GM23338 (cell line): ENCODE data around the gene TLR5. TPM values are rescaled to one million over a fixed set of nuclear protein-coding genes. Genes with fewer than 3 reads are reported as not detected.

Experiments used
- ATAC-seq: fragments of 200-7000 bp; cut with Tn5 transposase; 3 replicates; pipeline ENCODE4 v1.9.1; 2020
- DNase-seq: peaks from one replicate; pipeline ENCODE4 v3.0.0-alpha.2; 2015; ENCODE audit warnings: low spot score
- H2AFZ ChIP-seq: fragments of 200-600 bp; sonication (generic); 2 replicates; pipeline ENCODE4 v1.8.0; 2016; ENCODE audit warnings: antibody characterized with exemption, mild to moderate bottlenecking, moderate library complexity
- H3F3A ChIP-seq: fragments of 200-600 bp; sonication (generic); replicated peaks from 2 replicates; pipeline ENCODE4 v1.8.0; 2017; ENCODE audit warnings: antibody characterized with exemption, mixed run types, low read depth
- H3K27ac ChIP-seq: fragments of 200-600 bp; sonication (generic); 2 replicates; pipeline ENCODE4 v1.6.1; 2016; ENCODE audit warnings: low read depth
- H3K27me3 ChIP-seq: fragments of 200-600 bp; sonication (generic); 2 replicates; pipeline ENCODE4 v1.8.0; 2016; ENCODE audit warnings: mild to moderate bottlenecking, mixed run types, moderate library complexity; ENCODE audit not compliant: insufficient read depth
- H3K36me3 ChIP-seq: fragments of 200-600 bp; sonication (generic); 2 replicates; pipeline ENCODE4 v1.8.0; 2016; ENCODE audit warnings: mild to moderate bottlenecking; ENCODE audit not compliant: insufficient read depth
- H3K4me1 ChIP-seq: fragments of 200-600 bp; sonication (generic); 2 replicates; pipeline ENCODE4 v1.8.0; 2016; ENCODE audit warnings: mild to moderate bottlenecking, moderate library complexity; ENCODE audit not compliant: insufficient read depth
- H3K4me2 ChIP-seq: fragments of 200-600 bp; sonication (generic); 2 replicates; pipeline ENCODE4 v1.7.1; 2017; ENCODE audit warnings: mixed run types
- H3K4me3 ChIP-seq: fragments of 200-600 bp; sonication (generic); 2 replicates; pipeline ENCODE4 v1.6.1; 2016; ENCODE audit warnings: mixed run types
- H3K79me2 ChIP-seq: fragments of 200-600 bp; sonication (generic); replicated peaks from 2 replicates; pipeline ENCODE4 v1.8.0; 2017; ENCODE audit warnings: mild to moderate bottlenecking; ENCODE audit not compliant: insufficient read depth
- H3K9me2 ChIP-seq: fragments of 200-600 bp; sonication (generic); 2 replicates; pipeline ENCODE4 v1.8.0; 2017; ENCODE audit not compliant: insufficient read depth
- H4K20me1 ChIP-seq: fragments of 200-600 bp; sonication (generic); replicated peaks from 2 replicates; pipeline ENCODE4 v1.8.0; 2017; ENCODE audit warnings: mild to moderate bottlenecking; ENCODE audit not compliant: insufficient read depth
- H3K27ac Mint-ChIP-seq: 2 replicates; pipeline ENCODE4 v1.8.0; 2020; ENCODE audit warnings: inconsistent platforms, mild to moderate bottlenecking, moderate library complexity, mixed read lengths
- H3K27me3 Mint-ChIP-seq: 3 replicates; pipeline ENCODE4 v1.8.0; 2022; ENCODE audit warnings: low read depth, mild to moderate bottlenecking, moderate library complexity, mixed read lengths, inconsistent platforms; ENCODE audit not compliant: insufficient read depth, poor library complexity
- H3K36me3 Mint-ChIP-seq: 3 replicates; pipeline ENCODE4 v1.8.0; 2021; ENCODE audit warnings: low read depth, mild to moderate bottlenecking, inconsistent platforms, moderate library complexity, mixed read lengths
- H3K4me1 Mint-ChIP-seq: 3 replicates; pipeline ENCODE4 v1.8.0; 2020; ENCODE audit warnings: mild to moderate bottlenecking, inconsistent platforms, mixed read lengths
- H3K4me3 Mint-ChIP-seq: 3 replicates; pipeline ENCODE4 v1.8.0; 2021; ENCODE audit warnings: moderate library complexity, mild to moderate bottlenecking, inconsistent platforms, mixed read lengths
- H3K9me3 Mint-ChIP-seq: 3 replicates; pipeline ENCODE4 v1.8.0; 2020; ENCODE audit warnings: moderate library complexity, mild to moderate bottlenecking, inconsistent platforms, mixed read lengths
- CREB1 ChIP-seq: fragments of 250-450 bp; sonication (Bioruptor Pico); IDR thresholded peaks from 2 replicates; pipeline ENCODE4 v1.5.0; 2020; ENCODE audit warnings: low read depth, mild to moderate bottlenecking, moderate library complexity
- EZH2 ChIP-seq: fragments of 200-600 bp; sonication (generic); IDR thresholded peaks from one replicate; pipeline ENCODE4 v1.8.0; 2017; ENCODE audit warnings: antibody characterized with exemption, mild to moderate bottlenecking, low read depth; ENCODE audit not compliant: unreplicated experiment
- EZH2phosphoT487 ChIP-seq: fragments of 200-600 bp; sonication (generic); IDR thresholded peaks from one replicate; pipeline ENCODE4 v1.8.1; 2018; ENCODE audit warnings: antibody characterized with exemption; ENCODE audit not compliant: unreplicated experiment
- JUNB ChIP-seq: IDR thresholded peaks from one replicate; pipeline ENCODE4 v1.6.1; 2016; ENCODE audit warnings: antibody characterized with exemption; ENCODE audit not compliant: unreplicated experiment
- NANOG ChIP-seq: IDR thresholded peaks from 2 replicates; pipeline ENCODE4 v1.6.1; 2016; ENCODE audit warnings: antibody characterized with exemption, borderline replicate concordance
- POLR2AphosphoS5 ChIP-seq: IDR thresholded peaks from 2 replicates; pipeline ENCODE4 v1.6.1; 2016; ENCODE audit warnings: antibody characterized with exemption, low read depth
- STAT1 ChIP-seq: IDR thresholded peaks from one replicate; pipeline ENCODE4 v1.6.1; 2016; ENCODE audit warnings: antibody characterized with exemption; ENCODE audit not compliant: unreplicated experiment
- ZNF114 ChIP-seq: fragments of 250-450 bp; sonication (Bioruptor Pico); IDR thresholded peaks from 2 replicates; pipeline ENCODE4 v1.5.0; 2020; ENCODE audit warnings: mild to moderate bottlenecking, moderate library complexity
- ZNF331 ChIP-seq: fragments of 250-450 bp; sonication (Bioruptor Pico); IDR thresholded peaks from 2 replicates; pipeline ENCODE4 v1.5.0; 2020; ENCODE audit warnings: low read depth, mild to moderate bottlenecking, moderate library complexity
- polyA plus RNA-seq: library from polyadenylated mRNA; unstranded; fragments of >200 nt; fragmentation: Nextera tagmentation; extraction: Ambion mirVana; gene quantifications from 2 replicates; pipeline ENCODE4 v1.2.1, GENCODE V29; 2016
- total RNA-seq: library from RNA; depleted of rRNA; stranded (reverse); fragments of >200 nt; shearing (Covaris generic); gene quantifications from 2 replicates; pipeline ENCODE4 v1.2.3, GENCODE V29; 2014
- TF ChIP-seq, protein P1 (sequence below): IDR thresholded peaks from 2 replicates; pipeline ENCODE4 v1.6.1; 2016; ENCODE audit warnings: antibody characterized with exemption
- TF ChIP-seq, protein P2 (sequence below), 2 experiments: fragments of 200-600 bp in 1 of 2; sonication (generic) in 1 of 2; conservative IDR thresholded peaks; 2 replicates each; pipeline versions ENCODE4 v1.5.1 to v1.6.1; 2016 to 2017; ENCODE audit warnings: antibody characterized with exemption in 2 of 2, low read depth in 2 of 2, mild to moderate bottlenecking in 2 of 2, moderate library complexity in 1 of 2
- TF ChIP-seq, protein P3 (sequence below): IDR thresholded peaks from one replicate; pipeline ENCODE4 v1.6.1; 2018; ENCODE audit warnings: antibody characterized with exemption; ENCODE audit not compliant: unreplicated experiment
- TF ChIP-seq, protein P4 (sequence below): fragments of 250-450 bp; sonication (Bioruptor Pico); IDR thresholded peaks from 2 replicates; pipeline ENCODE4 v1.5.0; 2020; ENCODE audit warnings: mild to moderate bottlenecking, moderate library complexity

TLR5 gene
- total and polyA plus RNA-seq, 2 experiments from 2014 or later: 0.10 to 0.39 TPM

DNA sequence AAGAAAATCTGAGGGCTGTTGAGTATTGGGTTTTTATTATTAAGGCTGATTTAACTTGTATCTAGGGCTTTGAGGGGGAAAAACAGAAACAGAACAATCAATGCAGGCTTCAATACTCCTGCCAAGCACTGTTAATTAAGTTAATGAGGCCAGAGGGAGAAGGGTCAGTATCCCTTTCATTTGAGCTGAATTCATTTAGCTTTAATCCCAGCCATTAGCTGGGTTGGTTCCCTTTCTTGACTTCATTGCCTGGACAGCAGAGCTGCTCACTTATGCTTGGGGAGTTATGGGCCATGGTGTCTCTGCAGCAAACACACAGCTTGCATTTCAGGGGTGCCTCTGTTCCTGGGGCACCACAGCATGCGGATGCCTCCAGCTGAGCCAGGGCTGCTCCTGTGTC lies 16.3 kb downstream of the TLR5 start:
- H2AFZ ChIP-seq: no peak overlapping the region
- Mint-ChIP-seq H3K4me3 (no peak overlapping the region), H3K36me3 (no peaks in the 10 kb centered on the region), H3K27me3 (peaks cover 11% of the 10 kb centered on the region), H3K27ac (no peak overlapping the region), H3K9me3 (no peaks in the 10 kb centered on the region), H3K4me1 (peaks cover 34% of the 10 kb centered on the region)
- H3K27me3 ChIP-seq: peaks cover 26% of the 10 kb centered on the region; the same call in 1 of the 2 replicates
- no peak overlapping the region for H3K27ac ChIP-seq
- no peak overlapping the region for H3K4me2 ChIP-seq
- no peak for TF ChIP-seq POLR2AphosphoS5
- TF ChIP-seq, protein P1, sequence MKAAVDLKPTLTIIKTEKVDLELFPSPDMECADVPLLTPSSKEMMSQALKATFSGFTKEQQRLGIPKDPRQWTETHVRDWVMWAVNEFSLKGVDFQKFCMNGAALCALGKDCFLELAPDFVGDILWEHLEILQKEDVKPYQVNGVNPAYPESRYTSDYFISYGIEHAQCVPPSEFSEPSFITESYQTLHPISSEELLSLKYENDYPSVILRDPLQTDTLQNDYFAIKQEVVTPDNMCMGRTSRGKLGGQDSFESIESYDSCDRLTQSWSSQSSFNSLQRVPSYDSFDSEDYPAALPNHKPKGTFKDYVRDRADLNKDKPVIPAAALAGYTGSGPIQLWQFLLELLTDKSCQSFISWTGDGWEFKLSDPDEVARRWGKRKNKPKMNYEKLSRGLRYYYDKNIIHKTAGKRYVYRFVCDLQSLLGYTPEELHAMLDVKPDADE: no peak
- no peak for TF ChIP-seq CREB1 (CRISPR knock-in tag)
- TF ChIP-seq NANOG: no peak
- TF ChIP-seq ZNF114 (CRISPR knock-in tag): no peak
- TF ChIP-seq, protein P2, sequence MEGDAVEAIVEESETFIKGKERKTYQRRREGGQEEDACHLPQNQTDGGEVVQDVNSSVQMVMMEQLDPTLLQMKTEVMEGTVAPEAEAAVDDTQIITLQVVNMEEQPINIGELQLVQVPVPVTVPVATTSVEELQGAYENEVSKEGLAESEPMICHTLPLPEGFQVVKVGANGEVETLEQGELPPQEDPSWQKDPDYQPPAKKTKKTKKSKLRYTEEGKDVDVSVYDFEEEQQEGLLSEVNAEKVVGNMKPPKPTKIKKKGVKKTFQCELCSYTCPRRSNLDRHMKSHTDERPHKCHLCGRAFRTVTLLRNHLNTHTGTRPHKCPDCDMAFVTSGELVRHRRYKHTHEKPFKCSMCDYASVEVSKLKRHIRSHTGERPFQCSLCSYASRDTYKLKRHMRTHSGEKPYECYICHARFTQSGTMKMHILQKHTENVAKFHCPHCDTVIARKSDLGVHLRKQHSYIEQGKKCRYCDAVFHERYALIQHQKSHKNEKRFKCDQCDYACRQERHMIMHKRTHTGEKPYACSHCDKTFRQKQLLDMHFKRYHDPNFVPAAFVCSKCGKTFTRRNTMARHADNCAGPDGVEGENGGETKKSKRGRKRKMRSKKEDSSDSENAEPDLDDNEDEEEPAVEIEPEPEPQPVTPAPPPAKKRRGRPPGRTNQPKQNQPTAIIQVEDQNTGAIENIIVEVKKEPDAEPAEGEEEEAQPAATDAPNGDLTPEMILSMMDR (conservative IDR thresholded peaks at IDR 0.05; ENCODE audit: low read depth in 2 of 2): no peak
- TF ChIP-seq ZNF331 (CRISPR knock-in tag): no peak
- TF ChIP-seq, protein P3, sequence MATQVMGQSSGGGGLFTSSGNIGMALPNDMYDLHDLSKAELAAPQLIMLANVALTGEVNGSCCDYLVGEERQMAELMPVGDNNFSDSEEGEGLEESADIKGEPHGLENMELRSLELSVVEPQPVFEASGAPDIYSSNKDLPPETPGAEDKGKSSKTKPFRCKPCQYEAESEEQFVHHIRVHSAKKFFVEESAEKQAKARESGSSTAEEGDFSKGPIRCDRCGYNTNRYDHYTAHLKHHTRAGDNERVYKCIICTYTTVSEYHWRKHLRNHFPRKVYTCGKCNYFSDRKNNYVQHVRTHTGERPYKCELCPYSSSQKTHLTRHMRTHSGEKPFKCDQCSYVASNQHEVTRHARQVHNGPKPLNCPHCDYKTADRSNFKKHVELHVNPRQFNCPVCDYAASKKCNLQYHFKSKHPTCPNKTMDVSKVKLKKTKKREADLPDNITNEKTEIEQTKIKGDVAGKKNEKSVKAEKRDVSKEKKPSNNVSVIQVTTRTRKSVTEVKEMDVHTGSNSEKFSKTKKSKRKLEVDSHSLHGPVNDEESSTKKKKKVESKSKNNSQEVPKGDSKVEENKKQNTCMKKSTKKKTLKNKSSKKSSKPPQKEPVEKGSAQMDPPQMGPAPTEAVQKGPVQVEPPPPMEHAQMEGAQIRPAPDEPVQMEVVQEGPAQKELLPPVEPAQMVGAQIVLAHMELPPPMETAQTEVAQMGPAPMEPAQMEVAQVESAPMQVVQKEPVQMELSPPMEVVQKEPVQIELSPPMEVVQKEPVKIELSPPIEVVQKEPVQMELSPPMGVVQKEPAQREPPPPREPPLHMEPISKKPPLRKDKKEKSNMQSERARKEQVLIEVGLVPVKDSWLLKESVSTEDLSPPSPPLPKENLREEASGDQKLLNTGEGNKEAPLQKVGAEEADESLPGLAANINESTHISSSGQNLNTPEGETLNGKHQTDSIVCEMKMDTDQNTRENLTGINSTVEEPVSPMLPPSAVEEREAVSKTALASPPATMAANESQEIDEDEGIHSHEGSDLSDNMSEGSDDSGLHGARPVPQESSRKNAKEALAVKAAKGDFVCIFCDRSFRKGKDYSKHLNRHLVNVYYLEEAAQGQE: no peak
- TF ChIP-seq JUNB: no peak
- TF ChIP-seq, protein P4, sequence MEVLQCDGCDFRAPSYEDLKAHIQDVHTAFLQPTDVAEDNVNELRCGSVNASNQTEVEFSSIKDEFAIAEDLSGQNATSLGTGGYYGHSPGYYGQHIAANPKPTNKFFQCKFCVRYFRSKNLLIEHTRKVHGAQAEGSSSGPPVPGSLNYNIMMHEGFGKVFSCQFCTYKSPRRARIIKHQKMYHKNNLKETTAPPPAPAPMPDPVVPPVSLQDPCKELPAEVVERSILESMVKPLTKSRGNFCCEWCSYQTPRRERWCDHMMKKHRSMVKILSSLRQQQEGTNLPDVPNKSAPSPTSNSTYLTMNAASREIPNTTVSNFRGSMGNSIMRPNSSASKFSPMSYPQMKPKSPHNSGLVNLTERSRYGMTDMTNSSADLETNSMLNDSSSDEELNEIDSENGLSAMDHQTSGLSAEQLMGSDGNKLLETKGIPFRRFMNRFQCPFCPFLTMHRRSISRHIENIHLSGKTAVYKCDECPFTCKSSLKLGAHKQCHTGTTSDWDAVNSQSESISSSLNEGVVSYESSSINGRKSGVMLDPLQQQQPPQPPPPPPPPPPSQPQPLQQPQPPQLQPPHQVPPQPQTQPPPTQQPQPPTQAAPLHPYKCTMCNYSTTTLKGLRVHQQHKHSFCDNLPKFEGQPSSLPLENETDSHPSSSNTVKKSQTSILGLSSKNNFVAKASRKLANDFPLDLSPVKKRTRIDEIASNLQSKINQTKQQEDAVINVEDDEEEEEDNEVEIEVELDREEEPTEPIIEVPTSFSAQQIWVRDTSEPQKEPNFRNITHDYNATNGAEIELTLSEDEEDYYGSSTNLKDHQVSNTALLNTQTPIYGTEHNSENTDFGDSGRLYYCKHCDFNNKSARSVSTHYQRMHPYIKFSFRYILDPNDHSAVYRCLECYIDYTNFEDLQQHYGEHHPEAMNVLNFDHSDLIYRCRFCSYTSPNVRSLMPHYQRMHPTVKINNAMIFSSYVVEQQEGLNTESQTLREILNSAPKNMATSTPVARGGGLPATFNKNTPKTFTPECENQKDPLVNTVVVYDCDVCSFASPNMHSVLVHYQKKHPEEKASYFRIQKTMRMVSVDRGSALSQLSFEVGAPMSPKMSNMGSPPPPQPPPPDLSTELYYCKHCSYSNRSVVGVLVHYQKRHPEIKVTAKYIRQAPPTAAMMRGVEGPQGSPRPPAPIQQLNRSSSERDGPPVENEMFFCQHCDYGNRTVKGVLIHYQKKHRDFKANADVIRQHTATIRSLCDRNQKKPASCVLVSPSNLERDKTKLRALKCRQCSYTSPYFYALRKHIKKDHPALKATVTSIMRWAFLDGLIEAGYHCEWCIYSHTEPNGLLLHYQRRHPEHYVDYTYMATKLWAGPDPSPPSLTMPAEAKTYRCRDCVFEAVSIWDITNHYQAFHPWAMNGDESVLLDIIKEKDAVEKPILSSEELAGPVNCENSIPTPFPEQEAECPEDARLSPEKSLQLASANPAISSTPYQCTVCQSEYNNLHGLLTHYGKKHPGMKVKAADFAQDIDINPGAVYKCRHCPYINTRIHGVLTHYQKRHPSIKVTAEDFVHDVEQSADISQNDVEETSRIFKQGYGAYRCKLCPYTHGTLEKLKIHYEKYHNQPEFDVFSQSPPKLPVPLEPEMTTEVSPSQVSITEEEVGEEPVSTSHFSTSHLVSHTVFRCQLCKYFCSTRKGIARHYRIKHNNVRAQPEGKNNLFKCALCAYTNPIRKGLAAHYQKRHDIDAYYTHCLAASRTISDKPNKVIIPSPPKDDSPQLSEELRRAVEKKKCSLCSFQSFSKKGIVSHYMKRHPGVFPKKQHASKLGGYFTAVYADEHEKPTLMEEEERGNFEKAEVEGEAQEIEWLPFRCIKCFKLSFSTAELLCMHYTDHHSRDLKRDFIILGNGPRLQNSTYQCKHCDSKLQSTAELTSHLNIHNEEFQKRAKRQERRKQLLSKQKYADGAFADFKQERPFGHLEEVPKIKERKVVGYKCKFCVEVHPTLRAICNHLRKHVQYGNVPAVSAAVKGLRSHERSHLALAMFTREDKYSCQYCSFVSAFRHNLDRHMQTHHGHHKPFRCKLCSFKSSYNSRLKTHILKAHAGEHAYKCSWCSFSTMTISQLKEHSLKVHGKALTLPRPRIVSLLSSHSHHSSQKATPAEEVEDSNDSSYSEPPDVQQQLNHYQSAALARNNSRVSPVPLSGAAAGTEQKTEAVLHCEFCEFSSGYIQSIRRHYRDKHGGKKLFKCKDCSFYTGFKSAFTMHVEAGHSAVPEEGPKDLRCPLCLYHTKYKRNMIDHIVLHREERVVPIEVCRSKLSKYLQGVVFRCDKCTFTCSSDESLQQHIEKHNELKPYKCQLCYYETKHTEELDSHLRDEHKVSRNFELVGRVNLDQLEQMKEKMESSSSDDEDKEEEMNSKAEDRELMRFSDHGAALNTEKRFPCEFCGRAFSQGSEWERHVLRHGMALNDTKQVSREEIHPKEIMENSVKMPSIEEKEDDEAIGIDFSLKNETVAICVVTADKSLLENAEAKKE: no peak
- no peak for TF ChIP-seq STAT1
- TF ChIP-seq EZH2phosphoT487: no peak
- TF ChIP-seq EZH2: no peak
- peaks cover 18% of the 10 kb centered on the region for H3K4me1 ChIP-seq
- ATAC-seq (no peak), DNase-seq (no peak)
- no peaks in the 10 kb centered on the region for H3K36me3 ChIP-seq
- no peaks in the 10 kb centered on the region for H3F3A ChIP-seq
- H3K9me2 ChIP-seq: no peaks in the 10 kb centered on the region
- H3K4me3 ChIP-seq: no peak overlapping the region
- H4K20me1 ChIP-seq: no peaks in the 10 kb centered on the region
- H3K79me2 ChIP-seq: no peaks in the 10 kb centered on the region
